ENCODE data around the gene PDLIM7. TPM values are rescaled to one million over a fixed set of nuclear protein-coding genes. Genes with fewer than 3 reads are reported as not detected.

Gene PDLIM7
- total RNA-seq, 1 donor from 2014 or later, result 187 TPM

- H3K9me3 Mint-ChIP-seq, result no peaks in the 10 kb centered on the region
- TF ChIP-seq CTCF (conservative IDR thresholded peaks at IDR 0.05), result no peak
- no peak overlapping the region for H3K27ac Mint-ChIP-seq
- DNase-seq (ENCODE audit: extremely low spot score, unreplicated experiment), result no peak
- H3K4me3 Mint-ChIP-seq, result peak overlapping the region; percentile 39
- H3K4me1 Mint-ChIP-seq (ENCODE audit: unreplicated experiment), result peaks cover 15% of the 10 kb centered on the region
- H3K36me3 Mint-ChIP-seq, result peaks cover 43% of the 10 kb centered on the region
- no peaks in the 10 kb centered on the region for H3K27me3 Mint-ChIP-seq
Measured at GRCh38 chr5:177465044-177465443, 32.4 kb downstream of the PDLIM7 start.

GRCh38 chr5:177462021-177462670 lies 35.3 kb downstream of the PDLIM7 start:
- DNase-seq (ENCODE audit: extremely low spot score, unreplicated experiment), result no peak
- Mint-ChIP-seq H3K36me3 (peaks cover 34% of the 10 kb centered on the region), H3K9me3 (no peaks in the 10 kb centered on the region), H3K27me3 (no peaks in the 10 kb centered on the region), H3K4me3 (no peak overlapping the region), H3K27ac (no peak overlapping the region), H3K4me1 (ENCODE audit: unreplicated experiment) (peaks cover 10% of the 10 kb centered on the region)
- TF ChIP-seq CTCF (conservative IDR thresholded peaks at IDR 0.05), result no peak

- Mint-ChIP-seq H3K36me3 (peaks cover 17% of the 10 kb centered on the region), H3K27ac (no peak overlapping the region), H3K4me1 (ENCODE audit: unreplicated experiment) (peaks cover 16% of the 10 kb centered on the region), H3K9me3 (no peaks in the 10 kb centered on the region), H3K4me3 (no peak overlapping the region), H3K27me3 (no peaks in the 10 kb centered on the region)
- TF ChIP-seq CTCF (conservative IDR thresholded peaks at IDR 0.05), result no peak
- DNase-seq (ENCODE audit: extremely low spot score, unreplicated experiment), result no peak
Measured at GRCh38 chr5:177459819-177460628, 37.4 kb downstream of the PDLIM7 start.

- peaks cover 16% of the 10 kb centered on the region for H3K4me1 Mint-ChIP-seq (ENCODE audit: unreplicated experiment)
- no peak for TF ChIP-seq CTCF (conservative IDR thresholded peaks at IDR 0.05)
- H3K4me3 Mint-ChIP-seq, result no peak overlapping the region
- no peaks in the 10 kb centered on the region for H3K27me3 Mint-ChIP-seq
- H3K9me3 Mint-ChIP-seq, result no peaks in the 10 kb centered on the region
- no peak for DNase-seq (ENCODE audit: extremely low spot score, unreplicated experiment)
- H3K36me3 Mint-ChIP-seq, result peaks cover 17% of the 10 kb centered on the region
- H3K27ac Mint-ChIP-seq, result no peak overlapping the region
Measured at GRCh38 chr5:177459357-177459756, 38.0 kb downstream of the PDLIM7 start.

- H3K27me3 Mint-ChIP-seq, result peaks cover under 1% of the 10 kb centered on the region
- no peaks in the 10 kb centered on the region for H3K9me3 Mint-ChIP-seq
- H3K4me3 Mint-ChIP-seq, result no peak overlapping the region
- H3K4me1 Mint-ChIP-seq (ENCODE audit: unreplicated experiment), result peaks cover 17% of the 10 kb centered on the region
- H3K36me3 Mint-ChIP-seq, result peaks cover 17% of the 10 kb centered on the region
- no peak for TF ChIP-seq CTCF (conservative IDR thresholded peaks at IDR 0.05)
- H3K27ac Mint-ChIP-seq, result no peak overlapping the region
- no peak for DNase-seq (ENCODE audit: extremely low spot score, unreplicated experiment)
Measured at GRCh38 chr5:177458912-177459350, 38.5 kb downstream of the PDLIM7 start.
